Erythroblast (primary cell): ENCODE measurements around the gene MRPL53.

Experiments used
- GATA1 ChIP-seq: IDR thresholded peaks from 2 replicates; pipeline ENCODE4 v1.6.1; 2011; ENCODE audit warnings: low read depth, mild to moderate bottlenecking, control low read depth, low read length, moderate library complexity
- POLR2A ChIP-seq: IDR thresholded peaks from 2 replicates; pipeline ENCODE4 v1.6.1; 2011; ENCODE audit warnings: mild to moderate bottlenecking, low read length

- no peak for TF ChIP-seq POLR2A
- no peak for TF ChIP-seq GATA1
Observed at GRCh38 chr2:74423231-74424095, 49.0 kb downstream of the MRPL53 start.
